Measurements from ENCODE around the gene ZFYVE9.

DNA sequence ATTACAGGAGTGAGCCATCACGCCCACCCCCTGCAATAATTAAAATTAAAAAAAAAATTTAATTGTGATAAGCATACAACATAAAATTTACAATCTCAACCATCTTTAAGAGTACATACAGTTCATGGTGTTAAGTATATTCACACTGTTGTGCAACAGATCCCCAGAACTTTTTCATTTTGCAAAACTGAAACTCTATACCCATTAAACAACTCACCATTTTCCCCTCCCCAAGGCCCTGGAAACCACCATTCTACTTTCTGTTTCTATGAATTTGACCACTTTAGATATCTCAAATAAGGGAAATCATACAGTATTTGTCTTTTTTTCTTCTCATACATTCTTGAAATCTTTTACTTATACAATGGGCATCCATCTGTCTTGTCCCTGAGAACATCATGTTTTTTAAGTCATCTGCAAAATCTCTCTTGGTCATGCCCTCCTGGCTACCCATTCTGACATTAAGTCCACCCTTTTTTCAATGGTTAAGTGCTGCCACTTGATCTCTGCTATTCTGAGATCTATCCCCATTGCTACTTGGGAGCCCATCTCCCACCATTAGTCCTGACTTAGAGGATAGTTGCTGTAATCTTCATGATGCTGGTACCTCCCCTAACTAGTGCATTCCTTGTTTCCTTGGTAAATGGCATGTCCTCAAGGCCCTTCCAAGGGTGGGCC is 39.4 kb upstream of the ZFYVE9 start:
- TF ChIP-seq, protein P1, sequence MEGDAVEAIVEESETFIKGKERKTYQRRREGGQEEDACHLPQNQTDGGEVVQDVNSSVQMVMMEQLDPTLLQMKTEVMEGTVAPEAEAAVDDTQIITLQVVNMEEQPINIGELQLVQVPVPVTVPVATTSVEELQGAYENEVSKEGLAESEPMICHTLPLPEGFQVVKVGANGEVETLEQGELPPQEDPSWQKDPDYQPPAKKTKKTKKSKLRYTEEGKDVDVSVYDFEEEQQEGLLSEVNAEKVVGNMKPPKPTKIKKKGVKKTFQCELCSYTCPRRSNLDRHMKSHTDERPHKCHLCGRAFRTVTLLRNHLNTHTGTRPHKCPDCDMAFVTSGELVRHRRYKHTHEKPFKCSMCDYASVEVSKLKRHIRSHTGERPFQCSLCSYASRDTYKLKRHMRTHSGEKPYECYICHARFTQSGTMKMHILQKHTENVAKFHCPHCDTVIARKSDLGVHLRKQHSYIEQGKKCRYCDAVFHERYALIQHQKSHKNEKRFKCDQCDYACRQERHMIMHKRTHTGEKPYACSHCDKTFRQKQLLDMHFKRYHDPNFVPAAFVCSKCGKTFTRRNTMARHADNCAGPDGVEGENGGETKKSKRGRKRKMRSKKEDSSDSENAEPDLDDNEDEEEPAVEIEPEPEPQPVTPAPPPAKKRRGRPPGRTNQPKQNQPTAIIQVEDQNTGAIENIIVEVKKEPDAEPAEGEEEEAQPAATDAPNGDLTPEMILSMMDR (IDR thresholded peaks at IDR 0.05; ENCODE audit: borderline replicate concordance, extremely low read depth, low read length, poor library complexity, severe bottlenecking), result no peak
- no peak for TF ChIP-seq EZH2 (IDR thresholded peaks at IDR 0.05; ENCODE audit: borderline replicate concordance, low read depth, low read length, severe bottlenecking)

Measured in DND-41 (cell line).